GM13976 (cell line): ENCODE results near the gene LMBRD1.
"Not testable (repeated sequence)": the region's sequence is repeated elsewhere in the genome, so short reads cannot be mapped to it uniquely, and the experiment has no call there.

Experiments
- DNase-seq: peaks from one replicate; pipeline ENCODE4 v3.0.0; 2012; ENCODE audit warnings: low spot score
- in situ Hi-C: fragments of 300-500 bp; cut with MboI; formaldehyde crosslinking; loops from one replicate; pipeline ENCODE4 v1.12.0; 2022; ENCODE audit warnings: low sequenced_read_pairs, mixed read lengths, inconsistent platforms; ENCODE audit not compliant: unreplicated experiment
- TF ChIP-seq, protein P1 (sequence below): IDR thresholded peaks from 2 replicates; pipeline ENCODE4 v1.5.1; 2012; ENCODE audit warnings: borderline replicate concordance, mild to moderate bottlenecking; ENCODE audit not compliant: insufficient read depth; ENCODE audit errors: extremely low read depth, missing control alignments, control extremely low read depth

Gene LMBRD1

DNA sequence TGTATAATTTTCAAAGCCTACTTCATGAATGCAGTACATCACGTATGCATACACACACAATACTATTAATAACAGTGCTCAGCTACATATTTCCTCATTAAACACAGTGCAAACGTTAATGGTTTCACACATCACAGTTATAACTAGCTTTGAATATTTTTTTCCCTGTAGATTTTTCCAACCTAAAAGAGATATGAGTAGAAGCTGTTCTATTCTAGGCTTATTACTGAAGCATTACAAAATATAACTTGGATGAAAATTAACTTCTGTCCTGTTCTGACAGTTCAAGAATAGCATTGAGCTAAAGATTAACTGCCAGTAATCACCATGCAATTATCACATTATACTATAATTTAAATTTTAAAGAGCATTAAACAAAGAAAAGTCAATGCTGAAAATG lies 6.2 kb downstream of the LMBRD1 start:
- TF ChIP-seq, protein P1, sequence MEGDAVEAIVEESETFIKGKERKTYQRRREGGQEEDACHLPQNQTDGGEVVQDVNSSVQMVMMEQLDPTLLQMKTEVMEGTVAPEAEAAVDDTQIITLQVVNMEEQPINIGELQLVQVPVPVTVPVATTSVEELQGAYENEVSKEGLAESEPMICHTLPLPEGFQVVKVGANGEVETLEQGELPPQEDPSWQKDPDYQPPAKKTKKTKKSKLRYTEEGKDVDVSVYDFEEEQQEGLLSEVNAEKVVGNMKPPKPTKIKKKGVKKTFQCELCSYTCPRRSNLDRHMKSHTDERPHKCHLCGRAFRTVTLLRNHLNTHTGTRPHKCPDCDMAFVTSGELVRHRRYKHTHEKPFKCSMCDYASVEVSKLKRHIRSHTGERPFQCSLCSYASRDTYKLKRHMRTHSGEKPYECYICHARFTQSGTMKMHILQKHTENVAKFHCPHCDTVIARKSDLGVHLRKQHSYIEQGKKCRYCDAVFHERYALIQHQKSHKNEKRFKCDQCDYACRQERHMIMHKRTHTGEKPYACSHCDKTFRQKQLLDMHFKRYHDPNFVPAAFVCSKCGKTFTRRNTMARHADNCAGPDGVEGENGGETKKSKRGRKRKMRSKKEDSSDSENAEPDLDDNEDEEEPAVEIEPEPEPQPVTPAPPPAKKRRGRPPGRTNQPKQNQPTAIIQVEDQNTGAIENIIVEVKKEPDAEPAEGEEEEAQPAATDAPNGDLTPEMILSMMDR = no peak
- in situ Hi-C loops = no loop called here
- no peak for DNase-seq

DNA sequence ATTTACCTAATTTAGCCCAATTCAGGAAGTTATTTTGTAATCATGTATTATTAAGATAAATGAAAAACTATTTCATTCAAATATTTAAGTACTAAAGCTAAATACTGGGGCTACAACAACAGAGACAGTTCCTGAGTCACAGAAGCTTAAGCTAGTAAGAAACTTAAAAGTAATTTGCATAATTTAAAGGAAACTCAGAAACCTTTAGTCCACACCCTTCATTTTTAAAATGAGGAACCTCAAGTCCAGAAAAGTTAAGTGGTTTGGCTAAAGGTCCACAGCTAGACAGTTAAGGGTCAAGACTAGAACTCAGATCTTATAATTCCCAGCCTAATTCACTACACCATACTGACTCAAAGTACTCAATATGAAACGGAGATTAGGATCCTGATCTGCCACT lies 7.2 kb downstream of the LMBRD1 start:
- no peak for DNase-seq
- TF ChIP-seq, protein P1 = no peak
- in situ Hi-C loops = no loop called here

DNA sequence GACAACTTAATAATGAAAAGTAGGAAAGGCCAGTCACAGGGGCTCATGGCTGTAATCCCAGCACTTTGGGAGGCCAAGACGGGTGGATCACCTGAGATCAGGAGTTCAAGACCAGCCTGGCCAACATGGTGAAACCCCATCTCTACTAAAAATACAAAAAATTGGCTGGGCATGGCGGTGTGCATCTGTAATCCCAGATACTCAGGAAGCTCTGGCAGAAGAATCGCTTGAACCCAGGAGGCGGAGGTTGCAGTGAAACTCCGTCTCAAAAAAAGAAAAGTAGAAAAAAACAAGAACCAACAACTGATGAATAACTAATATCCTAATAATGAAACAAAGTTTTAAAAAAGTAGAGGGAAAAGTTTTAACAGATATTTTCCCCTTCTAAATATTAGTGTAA lies 9.4 kb downstream of the LMBRD1 start:
- in situ Hi-C loops, DNase-seq: not testable (repeated sequence)

DNA sequence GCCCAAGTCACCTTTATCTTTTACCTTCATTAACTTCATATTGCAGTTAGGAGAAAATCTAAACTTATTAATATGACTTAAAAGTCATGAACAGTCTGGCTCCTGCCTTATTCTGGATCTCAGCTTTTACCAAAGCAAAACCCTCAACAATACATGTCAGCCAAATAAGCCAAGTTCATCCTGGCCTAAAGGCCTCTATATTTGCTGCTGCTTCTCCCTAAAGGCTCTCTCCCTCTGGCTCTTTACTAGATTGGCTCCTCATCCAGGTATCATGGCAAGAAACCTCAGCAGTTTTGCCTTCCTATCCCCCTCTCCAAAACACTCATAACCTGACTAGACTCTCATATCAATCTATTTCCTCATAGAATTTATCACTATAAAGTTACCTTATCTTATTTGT lies 11.1 kb downstream of the LMBRD1 start:
- in situ Hi-C loops = no loop called here
- TF ChIP-seq, protein P1 = no peak
- no peak for DNase-seq

DNA sequence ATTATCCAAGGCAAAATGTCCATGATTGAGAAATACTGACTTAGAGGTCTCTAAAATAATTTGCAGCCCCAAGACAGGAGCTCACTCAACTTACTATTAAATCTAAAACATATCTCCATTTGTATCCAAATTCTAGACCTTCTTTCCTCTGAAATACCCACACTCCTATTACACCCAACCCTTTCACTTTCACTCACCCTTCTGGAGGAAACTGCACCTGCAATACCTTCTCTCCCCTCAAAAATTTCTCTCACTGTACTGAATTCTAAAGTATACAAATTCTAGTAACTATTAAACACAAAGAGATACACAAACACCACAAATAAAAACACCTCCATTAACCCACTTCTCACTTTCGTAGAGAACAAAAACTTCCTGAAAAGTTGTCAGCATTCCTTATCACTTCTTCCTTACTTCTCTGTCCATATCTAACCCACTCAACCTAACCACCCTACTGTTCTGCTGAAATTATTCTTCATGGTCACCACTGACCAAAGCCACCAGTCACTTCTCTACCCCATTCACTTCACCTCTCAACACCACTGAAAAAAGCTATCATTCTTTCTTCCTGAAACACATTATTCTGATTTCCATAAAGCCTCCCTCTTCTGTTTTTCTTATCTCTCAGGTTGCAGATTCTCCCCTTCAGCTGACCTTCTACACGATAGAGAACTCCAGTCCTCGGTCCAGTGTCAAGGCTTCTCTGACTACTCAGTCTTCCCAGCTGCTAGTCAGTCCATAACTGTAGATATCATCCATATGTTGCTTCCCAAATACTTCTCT lies 12.0 kb downstream of the LMBRD1 start:
- in situ Hi-C loops = no loop called here

DNA sequence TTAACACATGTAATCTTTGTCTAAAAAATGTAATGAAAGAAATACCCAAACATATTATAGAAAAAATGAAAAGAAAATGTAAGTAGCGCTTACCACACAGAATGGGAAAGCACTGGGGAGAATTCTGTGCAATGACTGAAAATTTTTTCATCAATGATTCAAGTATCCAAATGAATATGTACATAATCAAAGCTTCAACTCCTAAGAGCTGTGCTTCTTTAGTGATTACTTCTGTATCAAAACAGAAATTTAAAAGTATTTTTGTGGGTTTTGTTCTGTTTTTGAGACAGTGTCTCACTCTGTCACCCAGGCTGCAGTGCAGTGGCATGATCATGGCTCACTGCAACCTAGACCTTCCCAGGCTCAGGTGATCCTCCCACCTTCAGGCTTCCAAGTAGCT lies 13.7 kb downstream of the LMBRD1 start:
- DNase-seq = no peak
- TF ChIP-seq, protein P1 = no peak
- in situ Hi-C loops = no loop called here

More for the DNA sequence above, 12.0 kb downstream of the LMBRD1 start:
- DNase-seq = no peak
- TF ChIP-seq, protein P1 = no peak

DNA sequence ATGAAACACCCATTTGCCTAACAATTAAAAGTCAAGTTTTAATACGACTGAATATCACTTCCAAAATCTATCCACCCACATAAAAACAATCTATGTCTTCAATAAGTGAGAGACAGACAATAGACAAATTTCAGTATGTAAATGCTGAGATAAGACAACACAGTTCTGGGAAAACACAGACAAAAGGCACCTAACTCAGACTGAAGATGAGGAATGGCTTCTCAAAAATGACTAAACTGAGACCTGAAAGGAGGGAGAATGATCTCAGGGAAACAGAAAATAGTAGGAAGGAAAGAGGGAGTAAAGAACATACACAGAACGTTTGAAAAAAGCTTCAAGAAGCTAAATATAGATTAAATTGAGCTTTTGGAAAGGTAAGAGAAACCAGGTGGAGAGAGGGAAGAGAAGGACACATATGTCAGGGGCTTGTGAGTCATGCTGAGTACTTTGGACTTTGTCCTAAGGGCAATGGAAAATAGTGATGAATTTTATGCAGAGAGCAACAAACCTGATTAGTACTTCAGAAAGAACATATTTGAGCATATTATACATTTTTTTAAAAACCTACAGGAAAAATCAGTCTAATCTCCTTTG lies 16.1 kb downstream of the LMBRD1 start:
- TF ChIP-seq, protein P1 = no peak
- no peak for DNase-seq
- in situ Hi-C loops = no loop called here
